ENCODE results near the gene ABHD2. TPM values are rescaled to one million over a fixed set of nuclear protein-coding genes. Genes with fewer than 3 reads are reported as not detected.
A peak's percentile ranks its signal among the peaks of the same experiment; 100 is the strongest.

The ABHD2 gene
- total RNA-seq, 4 donors from 2014 or later: 49.8 to 82.3 (median 72.1) TPM

- TF ChIP-seq, protein P1, sequence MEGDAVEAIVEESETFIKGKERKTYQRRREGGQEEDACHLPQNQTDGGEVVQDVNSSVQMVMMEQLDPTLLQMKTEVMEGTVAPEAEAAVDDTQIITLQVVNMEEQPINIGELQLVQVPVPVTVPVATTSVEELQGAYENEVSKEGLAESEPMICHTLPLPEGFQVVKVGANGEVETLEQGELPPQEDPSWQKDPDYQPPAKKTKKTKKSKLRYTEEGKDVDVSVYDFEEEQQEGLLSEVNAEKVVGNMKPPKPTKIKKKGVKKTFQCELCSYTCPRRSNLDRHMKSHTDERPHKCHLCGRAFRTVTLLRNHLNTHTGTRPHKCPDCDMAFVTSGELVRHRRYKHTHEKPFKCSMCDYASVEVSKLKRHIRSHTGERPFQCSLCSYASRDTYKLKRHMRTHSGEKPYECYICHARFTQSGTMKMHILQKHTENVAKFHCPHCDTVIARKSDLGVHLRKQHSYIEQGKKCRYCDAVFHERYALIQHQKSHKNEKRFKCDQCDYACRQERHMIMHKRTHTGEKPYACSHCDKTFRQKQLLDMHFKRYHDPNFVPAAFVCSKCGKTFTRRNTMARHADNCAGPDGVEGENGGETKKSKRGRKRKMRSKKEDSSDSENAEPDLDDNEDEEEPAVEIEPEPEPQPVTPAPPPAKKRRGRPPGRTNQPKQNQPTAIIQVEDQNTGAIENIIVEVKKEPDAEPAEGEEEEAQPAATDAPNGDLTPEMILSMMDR (IDR thresholded peaks at IDR 0.05): no peak
- no peak for TF ChIP-seq POLR2AphosphoS5 (IDR thresholded peaks at IDR 0.05)
- no peak for TF ChIP-seq POLR2A (IDR thresholded peaks at IDR 0.05; ENCODE audit: low read depth)
- TF ChIP-seq EP300 (IDR thresholded peaks at IDR 0.05): no peak
- no peaks in the 10 kb centered on the region for H3K9me3 ChIP-seq
- peaks cover 0 to 14% (median 0%) of the 10 kb centered on the region in 4 donors for H3K36me3 ChIP-seq
- H3K27ac ChIP-seq (replicated peaks in 1 of 4): peak overlapping the region; percentile 82 to 96 (median 93)
- DNase-seq (ENCODE audit: extremely low spot score): no peak
- H3K4me3 ChIP-seq: no peak overlapping the region
- intact Hi-C loops (cut with DNase I): no loop called here
- WGBS: 94% methylated on average over 9 of the region's 11 CpGs
- peaks cover 48 to 87% (median 82%) of the 10 kb centered on the region in 4 donors for H3K4me1 ChIP-seq
- H3K27me3 ChIP-seq: no peaks in the 10 kb centered on the region
Observed at GRCh38 chr15:89106200-89106599, 17.9 kb downstream of the ABHD2 start.

DNA sequence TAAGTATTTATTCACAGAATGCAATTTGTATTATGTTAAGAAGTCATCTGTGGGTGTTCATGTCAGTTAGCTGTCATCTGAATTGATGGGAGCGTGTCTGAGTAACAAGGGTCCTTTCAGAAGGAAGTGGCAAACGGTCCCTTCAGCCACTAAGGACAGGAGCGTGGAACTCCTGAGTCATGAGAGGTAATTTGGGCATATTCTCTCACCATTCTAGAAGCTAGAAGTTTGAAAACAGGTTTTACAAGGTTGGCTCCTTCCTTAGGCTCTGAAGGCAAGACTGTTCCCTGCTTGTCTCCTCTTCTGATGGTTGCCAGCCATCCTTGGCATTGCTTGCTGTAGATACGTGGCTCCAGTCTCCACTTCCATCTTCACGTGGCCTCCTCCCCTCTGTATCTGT, 19.7 kb downstream of the ABHD2 start:
- Histone ChIP-seq H3K4me1 (peaks cover 43 to 87% (median 82%) of the 10 kb centered on the region in 4 donors), H3K9me3 (no peaks in the 10 kb centered on the region), H3K27me3 (no peaks in the 10 kb centered on the region), H3K36me3 (peaks cover 0 to 14% (median 0%) of the 10 kb centered on the region in 4 donors), H3K27ac (replicated peaks in 1 of 4) (peak overlapping the region; percentile 47 to 94 (median 74)), H3K4me3 (no peak overlapping the region)
- intact Hi-C loops (cut with DNase I): no loop called here
- TF ChIP-seq EP300 (IDR thresholded peaks at IDR 0.05): no peak
- TF ChIP-seq, protein P1 (IDR thresholded peaks at IDR 0.05): no peak
- 84% methylated on average over 5 of the region's 5 CpGs for WGBS
- DNase-seq (ENCODE audit: extremely low spot score): no peak

DNA sequence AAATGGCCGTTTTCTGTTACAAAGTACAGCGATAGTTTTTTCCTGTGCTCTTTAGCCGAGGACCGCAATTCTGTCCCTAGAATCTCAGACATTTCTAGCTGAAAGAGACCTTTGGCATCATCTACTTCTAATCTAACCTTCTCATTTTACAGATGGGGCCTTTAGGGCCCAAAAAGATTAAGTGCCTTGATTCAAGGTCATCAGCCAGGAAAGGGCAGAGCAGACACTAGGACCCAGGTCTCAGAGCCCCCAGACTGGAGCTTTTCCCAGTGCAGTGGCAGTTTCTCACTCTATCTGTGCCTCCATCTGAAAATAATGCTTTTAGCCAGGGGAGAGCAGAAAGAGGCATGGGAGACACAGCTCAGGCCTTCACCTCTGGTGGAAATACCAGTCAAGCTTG, 20.6 kb downstream of the ABHD2 start:
- H3K9me3 ChIP-seq: no peaks in the 10 kb centered on the region
- 93% methylated on average over 4 of the region's 4 CpGs for WGBS
- DNase-seq (ENCODE audit: extremely low spot score): no peak
- TF ChIP-seq POLR2AphosphoS5 (IDR thresholded peaks at IDR 0.05) (no peak), POLR2A (IDR thresholded peaks at IDR 0.05; ENCODE audit: low read depth) (no peak)
- TF ChIP-seq, protein P1 (IDR thresholded peaks at IDR 0.05): no peak
- peaks cover 0 to 14% (median 2%) of the 10 kb centered on the region in 4 donors for H3K36me3 ChIP-seq
- H3K4me3 ChIP-seq: no peak overlapping the region
- peaks cover 43 to 87% (median 82%) of the 10 kb centered on the region in 4 donors for H3K4me1 ChIP-seq
- H3K27ac ChIP-seq (replicated peaks in 1 of 4): peak overlapping the region; percentile 41 to 94 (median 74)
- no peaks in the 10 kb centered on the region for H3K27me3 ChIP-seq
- intact Hi-C loops (cut with DNase I): no loop called here

DNA sequence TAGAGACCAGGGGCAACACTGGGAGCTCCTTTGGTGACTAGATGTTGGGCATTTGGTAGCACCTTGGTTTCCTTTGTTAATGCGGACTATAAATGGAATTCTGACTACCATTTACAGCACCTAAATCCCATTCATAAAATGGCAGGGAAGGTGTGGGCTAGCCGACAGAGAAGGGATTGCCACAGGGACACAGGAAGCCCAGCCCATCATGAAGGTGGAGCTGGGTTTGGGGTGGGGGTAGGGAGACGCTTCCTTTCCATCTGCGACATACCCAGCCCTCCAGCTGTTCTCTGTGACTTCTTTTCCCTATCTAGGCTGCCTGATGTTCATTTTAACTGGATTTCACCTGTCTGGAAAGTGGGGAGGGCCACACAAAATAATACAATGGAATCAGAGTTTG, 21.0 kb downstream of the ABHD2 start:
- Histone ChIP-seq H3K4me3 (no peak overlapping the region), H3K27ac (replicated peaks in 1 of 4) (peak overlapping the region; percentile 41 to 94 (median 74)), H3K27me3 (no peaks in the 10 kb centered on the region), H3K4me1 (peaks cover 44 to 87% (median 82%) of the 10 kb centered on the region in 4 donors), H3K36me3 (peaks cover 0 to 12% (median 4%) of the 10 kb centered on the region in 4 donors), H3K9me3 (no peaks in the 10 kb centered on the region)
- no peak for TF ChIP-seq EP300 (IDR thresholded peaks at IDR 0.05)
- TF ChIP-seq, protein P1 (IDR thresholded peaks at IDR 0.05): no peak
- DNase-seq (ENCODE audit: extremely low spot score): no peak
- WGBS: 100% methylated on average over 4 of the region's 4 CpGs
- intact Hi-C loops (cut with DNase I): no loop called here

DNA sequence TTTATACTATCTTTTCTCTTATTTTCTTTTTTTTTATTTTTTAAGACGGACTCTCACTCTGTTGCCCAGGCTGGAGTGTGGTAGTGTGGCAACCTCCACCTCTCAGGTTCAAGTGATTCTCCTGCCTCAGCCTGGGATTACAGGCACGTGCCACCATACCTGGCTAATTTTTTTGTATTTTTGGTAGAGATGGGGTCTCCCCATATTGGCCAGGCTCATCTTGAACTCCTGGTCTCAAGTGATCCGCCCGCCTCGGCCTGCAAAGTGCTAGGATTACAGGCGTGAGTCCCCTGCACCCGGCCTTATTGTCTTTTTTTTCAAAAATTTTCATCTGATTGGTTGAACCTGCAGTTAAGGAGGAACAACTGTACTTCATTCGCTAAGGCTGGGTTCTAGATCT, 21.8 kb downstream of the ABHD2 start:
- WGBS: 93% methylated on average over 8 of the region's 8 CpGs
- intact Hi-C loops (cut with DNase I): no loop called here
- Histone ChIP-seq H3K27ac (replicated peaks in 1 of 4) (no peak overlapping the region), H3K4me1 (peaks cover 51 to 87% (median 82%) of the 10 kb centered on the region in 4 donors), H3K36me3 (peaks cover 0 to 15% (median 4%) of the 10 kb centered on the region in 4 donors), H3K9me3 (no peaks in the 10 kb centered on the region), H3K27me3 (no peaks in the 10 kb centered on the region), H3K4me3 (no peak overlapping the region)
- no peak for DNase-seq (ENCODE audit: extremely low spot score)
- TF ChIP-seq, protein P1 (IDR thresholded peaks at IDR 0.05): no peak
- TF ChIP-seq POLR2AphosphoS5 (IDR thresholded peaks at IDR 0.05) (no peak), POLR2A (IDR thresholded peaks at IDR 0.05; ENCODE audit: low read depth) (no peak), EP300 (IDR thresholded peaks at IDR 0.05) (no peak)

All from esophagus muscularis mucosa (tissue), 4 donors.